ENCODE measurements around the gene HCN1. TPM values are rescaled to one million over a fixed set of nuclear protein-coding genes. Genes with fewer than 3 reads are reported as not detected.
"Not testable (repeated sequence)": the region's sequence is repeated elsewhere in the genome, so short reads cannot be mapped to it uniquely, and the experiment has no call there.

The HCN1 gene
- total and polyA plus RNA-seq, 2 of the 8 experiments (the other 6 are each of a cell fraction or from before 2014, with no cell fraction given), result 1.1 to 6.7 TPM

GRCh38 chr5:45499006-45499405 lies 197.2 kb downstream of the HCN1 start:
- H3K27ac ChIP-seq (ENCODE audit: low read depth, low read length); H3K79me2 ChIP-seq (ENCODE audit: control insufficient read depth in 1 of 2, insufficient read depth in 2 of 2, low read length in 2 of 2); H3K56ac ChIP-seq (replicated peaks; ENCODE audit: insufficient read length, low read depth, low read length); H4K20me1 ChIP-seq (replicated peaks in 1 of 2; ENCODE audit: control insufficient read depth in 1 of 2, insufficient read depth in 2 of 2, low read length in 2 of 2); CTCF ChIA-PET (ENCODE audit: partially characterized antibody); H4K5ac ChIP-seq (ENCODE audit: insufficient read length, low read depth, low read length); H4K8ac ChIP-seq (ENCODE audit: extremely low read depth, insufficient read depth, low read length); DNase-seq (ENCODE audit: low read depth in 1 of 2, low spot score in 2 of 2); H3K9ac ChIP-seq (replicated peaks in 1 of 4; ENCODE audit: extremely low read depth in 1 of 4, low read depth in 3 of 4, low read length in 3 of 4); H2AK5ac ChIP-seq (ENCODE audit: low read depth, low read length); H3K4me1 ChIP-seq (replicated peaks in 1 of 4; ENCODE audit: control insufficient read depth in 3 of 4, insufficient read depth in 4 of 4, low read length in 3 of 4); POLR2A ChIA-PET (ENCODE audit: partially characterized antibody); H3K4me3 ChIP-seq (ENCODE audit: extremely low read depth in 1 of 4, insufficient read depth in 2 of 4, low read depth in 3 of 4, low read length in 4 of 4); H2BK120ac ChIP-seq (replicated peaks; ENCODE audit: low read depth, low read length); H3K18ac ChIP-seq (ENCODE audit: extremely low read depth, low read length); H3K23me2 ChIP-seq (ENCODE audit: low read depth, low read length); H2BK5ac ChIP-seq (ENCODE audit: low read depth, low read length); H3K23ac ChIP-seq (ENCODE audit: insufficient read length); H3K36me3 ChIP-seq (ENCODE audit: control insufficient read depth in 2 of 4, insufficient read depth in 4 of 4, low read length in 3 of 4); H2AFZ ChIP-seq (ENCODE audit: low read length); H2BK15ac ChIP-seq (ENCODE audit: low read length); H3K4ac ChIP-seq (replicated peaks; ENCODE audit: insufficient read length, low read depth, low read length); H3K4me2 ChIP-seq (ENCODE audit: insufficient read depth in 1 of 2, low read depth in 2 of 2, low read length in 2 of 2); H2BK12ac ChIP-seq (ENCODE audit: low read depth, low read length); FAIRE-seq; H3K14ac ChIP-seq (ENCODE audit: insufficient read length); H3K27me3 ChIP-seq (replicated peaks in 1 of 4; ENCODE audit: control insufficient read depth in 3 of 4, extremely low read depth in 1 of 4, insufficient read depth in 3 of 4, low read length in 3 of 4); H3K9me3 ChIP-seq (ENCODE audit: insufficient read depth in 2 of 2, low read depth in 1 of 2, low read length in 1 of 2); H4K91ac ChIP-seq (replicated peaks; ENCODE audit: insufficient read length, low read length); H3K79me1 ChIP-seq (ENCODE audit: low read depth, low read length); H2BK20ac ChIP-seq (ENCODE audit: low read length): not testable (repeated sequence)
- 94% methylated on average over 10 of the region's 11 CpGs; no CpG with 5 or more reads in 1 of the 2 experiments for WGBS, 2 experiments (ENCODE audit: extremely low coverage in 1 of 2, insufficient coverage in 1 of 2, insufficient read length in 1 of 2, insufficient replicate concordance in 2 of 2, low coverage in 1 of 2, low lambda C conversion rate in 2 of 2, missing lambda C conversion rate in 1 of 2)

All from H1 (cell line).